SJCRH30 (cell line): Measurements from ENCODE around the gene MEF2C. TPM values are rescaled to one million over a fixed set of nuclear protein-coding genes. Genes with fewer than 3 reads are reported as not detected.
A peak's percentile ranks its signal among the peaks of the same experiment; 100 is the strongest.

Experiments
- DNase-seq, 2 experiments: peaks; one replicate each; pipeline ENCODE4 v3.0.0-alpha.2; 2015 to 2020
- H3K27ac ChIP-seq: fragments of 250-450 bp; sonication (Bioruptor Pico); 2 replicates; pipeline ENCODE4 v1.5.1; 2020; ENCODE audit warnings: mild to moderate bottlenecking, moderate library complexity
- H3K27me3 ChIP-seq: fragments of 250-450 bp; sonication (Bioruptor Pico); 2 replicates; pipeline ENCODE4 v1.5.1; 2020; ENCODE audit warnings: mild to moderate bottlenecking, moderate library complexity
- H3K36me3 ChIP-seq: fragments of 250-450 bp; sonication (Bioruptor Pico); 2 replicates; pipeline ENCODE4 v1.5.1; 2020; ENCODE audit warnings: mild to moderate bottlenecking, moderate library complexity
- H3K4me1 ChIP-seq: fragments of 250-450 bp; sonication (Bioruptor Pico); 2 replicates; pipeline ENCODE4 v1.5.1; 2020; ENCODE audit warnings: mild to moderate bottlenecking, moderate library complexity
- H3K4me3 ChIP-seq: fragments of 250-450 bp; sonication (Bioruptor Pico); 2 replicates; pipeline ENCODE4 v1.5.1; 2020; ENCODE audit warnings: mild to moderate bottlenecking, moderate library complexity
- H3K9me3 ChIP-seq: fragments of 250-450 bp; sonication (Bioruptor Pico); replicated peaks from 2 replicates; pipeline ENCODE4 v1.5.1; 2020; ENCODE audit warnings: mild to moderate bottlenecking, moderate library complexity
- total RNA-seq: library from RNA; depleted of rRNA; stranded (reverse); fragments of >200 nt; shearing (Covaris generic); gene quantifications from 2 replicates; pipeline ENCODE4 v1.2.3, GENCODE V29; 2014

MEF2C gene
- total RNA-seq, 1 experiment from 2014 or later: 67.2 TPM

- no peak overlapping the region for H3K27ac ChIP-seq
- H3K9me3 ChIP-seq: no peaks in the 10 kb centered on the region
- peaks cover 9% of the 10 kb centered on the region for H3K36me3 ChIP-seq
- no peaks in the 10 kb centered on the region for H3K27me3 ChIP-seq
- H3K4me1 ChIP-seq: no peaks in the 10 kb centered on the region
- no peak overlapping the region for H3K4me3 ChIP-seq
- DNase-seq: no peak
These were observed 146.5 kb downstream of the MEF2C start for GRCh38 chr5:88736494-88736893.

DNA sequence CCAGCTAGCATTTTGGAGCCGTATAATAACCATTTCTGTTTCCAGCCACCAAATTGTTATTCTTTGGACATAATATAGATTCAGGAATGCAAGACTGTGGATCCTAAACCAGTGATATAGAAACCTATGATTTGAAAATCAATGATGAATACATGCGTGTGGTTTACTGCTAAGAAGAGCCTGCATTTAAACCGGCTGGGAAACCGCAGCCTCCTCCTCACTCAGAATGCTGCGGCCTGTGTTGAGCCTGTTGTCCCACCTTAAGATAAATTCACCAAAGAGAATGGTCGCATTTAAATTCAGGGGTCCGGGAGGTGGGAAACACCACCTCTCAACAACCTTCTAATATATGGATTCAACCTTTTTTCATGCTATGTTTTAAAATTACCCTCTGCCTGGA, 148.0 kb downstream of the MEF2C start:
- H3K4me3 ChIP-seq: no peak overlapping the region
- H3K27me3 ChIP-seq: no peaks in the 10 kb centered on the region
- H3K27ac ChIP-seq: no peak overlapping the region
- H3K9me3 ChIP-seq: no peaks in the 10 kb centered on the region
- H3K36me3 ChIP-seq: peaks cover 15% of the 10 kb centered on the region
- no peak for DNase-seq
- no peaks in the 10 kb centered on the region for H3K4me1 ChIP-seq

DNA sequence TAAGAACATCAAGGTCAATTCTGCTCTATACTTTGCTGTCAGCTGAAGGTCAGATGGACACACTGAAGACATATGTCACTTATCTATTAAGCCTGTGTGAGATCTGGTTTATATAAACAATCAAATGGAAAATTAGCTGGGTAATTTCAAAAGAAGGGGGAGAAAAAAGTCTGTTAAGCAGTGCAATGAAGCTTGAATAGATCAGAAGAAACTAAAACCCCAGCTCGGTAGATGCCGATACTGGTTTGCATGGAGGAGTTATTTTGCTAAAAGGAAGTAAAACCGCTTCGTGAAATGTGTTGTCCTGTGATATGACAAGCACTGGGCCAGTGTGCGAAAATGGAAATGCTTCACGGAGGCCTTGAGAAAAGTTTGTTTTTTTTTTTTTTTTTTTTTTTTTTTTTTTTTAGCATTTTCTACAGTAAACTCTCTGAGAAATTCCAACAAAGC, 148.8 kb downstream of the MEF2C start:
- Histone ChIP-seq H3K9me3 (no peaks in the 10 kb centered on the region), H3K27ac (no peak overlapping the region)

GRCh38 chr5:88732862-88733261, 150.1 kb downstream of the MEF2C start:
- H3K27me3 ChIP-seq: no peaks in the 10 kb centered on the region
- H3K4me3 ChIP-seq: no peak overlapping the region
- H3K9me3 ChIP-seq: no peaks in the 10 kb centered on the region
- no peak for DNase-seq
- no peak overlapping the region for H3K27ac ChIP-seq
- H3K36me3 ChIP-seq: peaks cover 18% of the 10 kb centered on the region
- no peaks in the 10 kb centered on the region for H3K4me1 ChIP-seq

More for the DNA sequence above, 148.8 kb downstream of the MEF2C start:
- Histone ChIP-seq H3K27me3 (no peaks in the 10 kb centered on the region), H3K36me3 (peaks cover 12% of the 10 kb centered on the region), H3K4me3 (no peak overlapping the region), H3K4me1 (no peaks in the 10 kb centered on the region)
- no peak for DNase-seq

DNA sequence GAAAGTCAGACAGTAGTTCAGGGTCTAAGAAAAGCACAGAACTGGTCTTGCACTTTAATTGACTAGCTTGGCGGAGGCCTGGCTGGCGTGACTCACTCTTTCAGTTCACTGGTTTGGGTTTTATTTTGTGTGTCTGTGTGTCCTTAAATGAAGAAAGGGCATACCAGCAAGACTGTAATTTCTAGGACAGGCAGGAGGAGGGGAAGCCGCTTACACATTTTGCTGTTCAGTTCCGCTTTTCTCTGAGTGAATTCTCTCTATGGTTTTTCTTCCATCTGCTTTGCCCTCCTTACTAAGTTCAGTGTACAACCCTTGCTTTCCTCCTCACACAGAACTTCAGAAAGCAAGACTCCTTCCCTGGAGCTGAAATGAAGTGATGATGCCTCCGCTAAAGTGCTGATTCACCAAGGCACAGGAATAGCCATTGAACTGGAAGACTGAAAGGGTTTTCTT, 150.8 kb downstream of the MEF2C start:
- Histone ChIP-seq H3K9me3 (no peaks in the 10 kb centered on the region), H3K27me3 (no peaks in the 10 kb centered on the region), H3K4me3 (no peak overlapping the region), H3K27ac (no peak overlapping the region), H3K4me1 (no peaks in the 10 kb centered on the region), H3K36me3 (peaks cover 21% of the 10 kb centered on the region)
- no peak for DNase-seq

GRCh38 chr5:88729829-88730182, 153.2 kb downstream of the MEF2C start:
- Histone ChIP-seq H3K27ac (no peak overlapping the region), H3K4me1 (no peaks in the 10 kb centered on the region), H3K27me3 (no peaks in the 10 kb centered on the region), H3K4me3 (no peak overlapping the region), H3K9me3 (no peaks in the 10 kb centered on the region), H3K36me3 (peaks cover 41% of the 10 kb centered on the region)
- no peak for DNase-seq

DNA sequence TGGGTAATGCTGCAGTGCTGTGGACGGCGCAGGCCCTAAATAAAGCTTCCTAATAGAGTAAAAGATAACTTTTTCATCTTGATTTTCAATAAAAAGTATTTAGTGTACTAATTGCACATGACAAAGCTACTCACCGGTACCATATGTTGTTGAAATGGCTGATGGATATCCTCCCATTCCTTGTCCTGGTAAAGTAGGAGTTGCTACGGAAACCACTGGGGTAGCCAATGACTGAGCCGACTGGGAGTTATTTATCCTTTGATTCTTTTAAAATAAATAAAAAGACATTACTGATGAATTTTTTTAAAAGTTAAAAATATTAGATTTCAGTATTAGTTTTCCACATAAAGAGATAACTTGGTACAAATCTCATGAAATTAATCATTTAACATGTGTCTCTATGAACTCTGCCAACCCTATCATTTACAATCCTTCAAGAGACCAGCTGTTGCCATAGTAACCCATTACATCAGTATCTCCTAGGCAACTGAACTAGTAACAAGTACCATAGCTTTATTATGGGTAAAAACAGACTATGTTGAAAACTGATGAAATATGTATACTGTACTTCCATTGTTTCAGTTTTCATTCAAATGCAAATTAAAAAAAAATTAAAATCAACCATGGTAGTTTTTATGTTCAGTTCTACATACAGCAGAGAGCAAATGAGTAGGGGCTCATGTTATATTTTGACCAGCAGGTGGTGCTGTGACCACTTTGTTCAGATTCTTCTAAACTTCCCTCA, 153.7 kb downstream of the MEF2C start:
- DNase-seq: peak; percentile 62 to 90
- Histone ChIP-seq H3K27ac (no peak overlapping the region), H3K4me1 (no peaks in the 10 kb centered on the region), H3K4me3 (no peak overlapping the region), H3K27me3 (no peaks in the 10 kb centered on the region), H3K9me3 (no peaks in the 10 kb centered on the region), H3K36me3 (peaks cover 46% of the 10 kb centered on the region)

- no peak overlapping the region for H3K4me3 ChIP-seq
- peaks cover 58% of the 10 kb centered on the region for H3K36me3 ChIP-seq
- no peaks in the 10 kb centered on the region for H3K27me3 ChIP-seq
- H3K9me3 ChIP-seq: no peaks in the 10 kb centered on the region
- H3K4me1 ChIP-seq: no peaks in the 10 kb centered on the region
- H3K27ac ChIP-seq: no peak overlapping the region
- peak in 1 of 2 experiments; percentile 55 for DNase-seq
These were observed 155.2 kb downstream of the MEF2C start for GRCh38 chr5:88727705-88728313.

- peaks cover 64% of the 10 kb centered on the region for H3K36me3 ChIP-seq
- no peaks in the 10 kb centered on the region for H3K27me3 ChIP-seq
- DNase-seq: no peak
- H3K9me3 ChIP-seq: no peaks in the 10 kb centered on the region
- H3K27ac ChIP-seq: no peak overlapping the region
- no peaks in the 10 kb centered on the region for H3K4me1 ChIP-seq
- H3K4me3 ChIP-seq: no peak overlapping the region
These were observed 157.5 kb downstream of the MEF2C start for GRCh38 chr5:88725454-88725853.

- no peak overlapping the region for H3K27ac ChIP-seq
- no peaks in the 10 kb centered on the region for H3K27me3 ChIP-seq
- H3K36me3 ChIP-seq: peaks cover 70% of the 10 kb centered on the region
- H3K9me3 ChIP-seq: no peaks in the 10 kb centered on the region
- no peaks in the 10 kb centered on the region for H3K4me1 ChIP-seq
- DNase-seq: no peak
- H3K4me3 ChIP-seq: no peak overlapping the region
These were observed 158.8 kb downstream of the MEF2C start for GRCh38 chr5:88724201-88724600.

- DNase-seq: no peak
- no peaks in the 10 kb centered on the region for H3K9me3 ChIP-seq
- no peaks in the 10 kb centered on the region for H3K27me3 ChIP-seq
- no peak overlapping the region for H3K4me3 ChIP-seq
- H3K4me1 ChIP-seq: no peaks in the 10 kb centered on the region
- peaks cover 63% of the 10 kb centered on the region for H3K36me3 ChIP-seq
- no peak overlapping the region for H3K27ac ChIP-seq
These were observed 160.4 kb downstream of the MEF2C start for GRCh38 chr5:88722546-88723073.

GRCh38 chr5:88719434-88719833, 163.6 kb downstream of the MEF2C start:
- H3K9me3 ChIP-seq: no peaks in the 10 kb centered on the region
- H3K4me1 ChIP-seq: no peaks in the 10 kb centered on the region
- DNase-seq: no peak
- H3K27ac ChIP-seq: no peak overlapping the region
- H3K27me3 ChIP-seq: no peaks in the 10 kb centered on the region
- H3K4me3 ChIP-seq: no peak overlapping the region
- H3K36me3 ChIP-seq: peaks cover 38% of the 10 kb centered on the region

GRCh38 chr5:88718736-88719135, 164.2 kb downstream of the MEF2C start:
- no peaks in the 10 kb centered on the region for H3K9me3 ChIP-seq
- no peak overlapping the region for H3K4me3 ChIP-seq
- H3K27ac ChIP-seq: no peak overlapping the region
- DNase-seq: no peak
- peaks cover 32% of the 10 kb centered on the region for H3K36me3 ChIP-seq
- no peaks in the 10 kb centered on the region for H3K4me1 ChIP-seq
- no peaks in the 10 kb centered on the region for H3K27me3 ChIP-seq

GRCh38 chr5:88716101-88716500, 166.9 kb downstream of the MEF2C start:
- no peak for DNase-seq
- Histone ChIP-seq H3K4me1 (no peaks in the 10 kb centered on the region), H3K27me3 (no peaks in the 10 kb centered on the region), H3K9me3 (no peaks in the 10 kb centered on the region), H3K36me3 (peaks cover 16% of the 10 kb centered on the region), H3K4me3 (no peak overlapping the region), H3K27ac (no peak overlapping the region)

DNA sequence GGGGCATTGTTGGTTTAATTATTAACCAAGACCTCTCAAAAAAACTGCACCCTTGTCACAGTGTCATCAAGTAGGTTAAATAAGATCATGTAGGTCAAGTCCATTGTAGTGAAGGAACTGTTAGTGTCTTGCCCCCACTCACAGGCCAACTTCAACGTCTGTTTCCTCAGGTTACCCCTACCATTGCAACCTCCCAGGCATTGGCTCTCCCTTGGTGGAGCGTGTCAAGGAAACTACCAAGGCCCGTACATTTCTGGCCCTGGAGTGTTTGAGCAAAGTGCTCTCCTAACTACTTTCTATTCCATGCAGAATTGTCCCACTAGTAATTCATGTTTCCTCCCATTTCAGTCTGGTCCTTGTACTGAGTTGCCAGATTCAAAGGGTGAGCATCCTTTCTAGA, 167.5 kb downstream of the MEF2C start:
- no peaks in the 10 kb centered on the region for H3K27me3 ChIP-seq

More for the DNA sequence above, 167.5 kb downstream of the MEF2C start:
- Histone ChIP-seq H3K9me3 (no peaks in the 10 kb centered on the region), H3K4me3 (no peak overlapping the region), H3K4me1 (no peaks in the 10 kb centered on the region), H3K36me3 (peaks cover 13% of the 10 kb centered on the region), H3K27ac (no peak overlapping the region)
- no peak for DNase-seq
